Measurements from ENCODE around the gene CCDC97.

- TF ChIP-seq POLR2A (IDR thresholded peaks at IDR 0.05) (no peak), CTCF (IDR thresholded peaks at IDR 0.05) (no peak)
These were observed 30.0 kb downstream of the CCDC97 start for GRCh38 chr19:41339936-41340335.

Data from tibial nerve (tissue), 3 donors.